ENCODE data around the gene PTPN21.

Gene PTPN21

GRCh38 chr14:88476214-88476774 lies 78.5 kb downstream of the PTPN21 start:
- H3K27ac Mint-ChIP-seq: no peak overlapping the region
- H3K4me1 Mint-ChIP-seq: no peaks in the 10 kb centered on the region
- no peaks in the 10 kb centered on the region for H3K9me3 Mint-ChIP-seq
- H3K4me3 Mint-ChIP-seq: no peak overlapping the region
- H3K27me3 Mint-ChIP-seq: no peaks in the 10 kb centered on the region
- no peaks in the 10 kb centered on the region for H3K36me3 Mint-ChIP-seq

GRCh38 chr14:88473791-88474190 lies 81.0 kb downstream of the PTPN21 start:
- no peak overlapping the region for H3K27ac Mint-ChIP-seq
- peaks cover 2% of the 10 kb centered on the region for H3K36me3 Mint-ChIP-seq
- no peak overlapping the region for H3K4me3 Mint-ChIP-seq
- H3K27me3 Mint-ChIP-seq: no peaks in the 10 kb centered on the region
- no peaks in the 10 kb centered on the region for H3K9me3 Mint-ChIP-seq
- H3K4me1 Mint-ChIP-seq: no peaks in the 10 kb centered on the region

GRCh38 chr14:88470542-88471440 lies 84.0 kb downstream of the PTPN21 start:
- H3K36me3 Mint-ChIP-seq: peaks cover 2% of the 10 kb centered on the region
- no peak overlapping the region for H3K27ac Mint-ChIP-seq
- H3K4me1 Mint-ChIP-seq: no peaks in the 10 kb centered on the region
- no peaks in the 10 kb centered on the region for H3K27me3 Mint-ChIP-seq
- no peak overlapping the region for H3K4me3 Mint-ChIP-seq
- H3K9me3 Mint-ChIP-seq: no peaks in the 10 kb centered on the region

- Mint-ChIP-seq H3K36me3 (peaks cover 2% of the 10 kb centered on the region), H3K27me3 (no peaks in the 10 kb centered on the region), H3K4me1 (no peaks in the 10 kb centered on the region), H3K4me3 (no peak overlapping the region), H3K27ac (no peak overlapping the region), H3K9me3 (no peaks in the 10 kb centered on the region)
Observed at GRCh38 chr14:88468406-88468805, 86.4 kb downstream of the PTPN21 start.

- Mint-ChIP-seq H3K27ac (no peak overlapping the region), H3K4me1 (no peaks in the 10 kb centered on the region), H3K4me3 (no peak overlapping the region), H3K27me3 (no peaks in the 10 kb centered on the region), H3K36me3 (peaks cover 24% of the 10 kb centered on the region), H3K9me3 (peaks cover 11% of the 10 kb centered on the region)
Observed at GRCh38 chr14:88463318-88463717, 91.5 kb downstream of the PTPN21 start.

GRCh38 chr14:88454886-88455285 lies 99.9 kb downstream of the PTPN21 start:
- H3K4me3 Mint-ChIP-seq: no peak overlapping the region
- H3K27me3 Mint-ChIP-seq: no peaks in the 10 kb centered on the region
- peaks cover 12% of the 10 kb centered on the region for H3K9me3 Mint-ChIP-seq
- peaks cover 37% of the 10 kb centered on the region for H3K36me3 Mint-ChIP-seq
- H3K27ac Mint-ChIP-seq: no peak overlapping the region
- H3K4me1 Mint-ChIP-seq: no peaks in the 10 kb centered on the region

- peaks cover 14% of the 10 kb centered on the region for H3K9me3 Mint-ChIP-seq
- H3K27me3 Mint-ChIP-seq: no peaks in the 10 kb centered on the region
- no peaks in the 10 kb centered on the region for H3K4me1 Mint-ChIP-seq
- H3K36me3 Mint-ChIP-seq: peaks cover 35% of the 10 kb centered on the region
- no peak overlapping the region for H3K4me3 Mint-ChIP-seq
- H3K27ac Mint-ChIP-seq: no peak overlapping the region
Observed at GRCh38 chr14:88452231-88452630, 102.6 kb downstream of the PTPN21 start.

GRCh38 chr14:88439088-88439487 lies 115.7 kb downstream of the PTPN21 start:
- Mint-ChIP-seq H3K36me3 (peaks cover 9% of the 10 kb centered on the region), H3K4me3 (no peak overlapping the region), H3K27ac (no peak overlapping the region), H3K9me3 (no peaks in the 10 kb centered on the region), H3K4me1 (no peaks in the 10 kb centered on the region), H3K27me3 (no peaks in the 10 kb centered on the region)

GRCh38 chr14:88437658-88438057 lies 117.1 kb downstream of the PTPN21 start:
- H3K9me3 Mint-ChIP-seq: no peaks in the 10 kb centered on the region
- H3K4me1 Mint-ChIP-seq: no peaks in the 10 kb centered on the region
- H3K27me3 Mint-ChIP-seq: no peaks in the 10 kb centered on the region

GRCh38 chr14:88430976-88431375 lies 123.8 kb downstream of the PTPN21 start:
- Mint-ChIP-seq H3K4me3 (no peak overlapping the region), H3K27ac (no peak overlapping the region), H3K9me3 (no peaks in the 10 kb centered on the region), H3K4me1 (no peaks in the 10 kb centered on the region), H3K27me3 (no peaks in the 10 kb centered on the region), H3K36me3 (peaks cover 6% of the 10 kb centered on the region)

More at GRCh38 chr14:88437658-88438057, 117.1 kb downstream of the PTPN21 start:
- no peak overlapping the region for H3K4me3 Mint-ChIP-seq
- peaks cover 7% of the 10 kb centered on the region for H3K36me3 Mint-ChIP-seq
- H3K27ac Mint-ChIP-seq: no peak overlapping the region

- H3K9me3 Mint-ChIP-seq: no peaks in the 10 kb centered on the region
- no peaks in the 10 kb centered on the region for H3K4me1 Mint-ChIP-seq
Observed at GRCh38 chr14:88426271-88426670, 128.5 kb downstream of the PTPN21 start.

GRCh38 chr14:88424573-88424972 lies 130.2 kb downstream of the PTPN21 start:
- H3K36me3 Mint-ChIP-seq: peaks cover 7% of the 10 kb centered on the region
- H3K4me1 Mint-ChIP-seq: no peaks in the 10 kb centered on the region
- H3K27me3 Mint-ChIP-seq: no peaks in the 10 kb centered on the region
- H3K27ac Mint-ChIP-seq: no peak overlapping the region
- H3K4me3 Mint-ChIP-seq: no peak overlapping the region
- H3K9me3 Mint-ChIP-seq: no peaks in the 10 kb centered on the region

More at GRCh38 chr14:88426271-88426670, 128.5 kb downstream of the PTPN21 start:
- no peak overlapping the region for H3K27ac Mint-ChIP-seq
- no peaks in the 10 kb centered on the region for H3K27me3 Mint-ChIP-seq
- H3K36me3 Mint-ChIP-seq: peaks cover 4% of the 10 kb centered on the region
- no peak overlapping the region for H3K4me3 Mint-ChIP-seq

GRCh38 chr14:88422919-88423650 lies 131.7 kb downstream of the PTPN21 start:
- H3K4me3 Mint-ChIP-seq: no peak overlapping the region
- H3K9me3 Mint-ChIP-seq: peaks cover 1% of the 10 kb centered on the region
- no peaks in the 10 kb centered on the region for H3K4me1 Mint-ChIP-seq
- no peak overlapping the region for H3K27ac Mint-ChIP-seq
- H3K36me3 Mint-ChIP-seq: peaks cover 8% of the 10 kb centered on the region
- no peaks in the 10 kb centered on the region for H3K27me3 Mint-ChIP-seq

- Mint-ChIP-seq H3K36me3 (peaks cover 17% of the 10 kb centered on the region), H3K27ac (no peak overlapping the region), H3K4me1 (no peaks in the 10 kb centered on the region), H3K27me3 (no peaks in the 10 kb centered on the region), H3K9me3 (peaks cover 9% of the 10 kb centered on the region), H3K4me3 (no peak overlapping the region)
Observed at GRCh38 chr14:88422047-88422446, 132.8 kb downstream of the PTPN21 start.

GRCh38 chr14:88421286-88421685 lies 133.5 kb downstream of the PTPN21 start:
- Mint-ChIP-seq H3K4me1 (no peaks in the 10 kb centered on the region), H3K27me3 (no peaks in the 10 kb centered on the region), H3K9me3 (peaks cover 9% of the 10 kb centered on the region), H3K27ac (no peak overlapping the region), H3K4me3 (no peak overlapping the region), H3K36me3 (peaks cover 16% of the 10 kb centered on the region)

GRCh38 chr14:88420187-88420586 lies 134.6 kb downstream of the PTPN21 start:
- no peak overlapping the region for H3K27ac Mint-ChIP-seq
- peaks cover 23% of the 10 kb centered on the region for H3K36me3 Mint-ChIP-seq
- H3K4me1 Mint-ChIP-seq: no peaks in the 10 kb centered on the region
- H3K27me3 Mint-ChIP-seq: no peaks in the 10 kb centered on the region
- peaks cover 17% of the 10 kb centered on the region for H3K9me3 Mint-ChIP-seq
- no peak overlapping the region for H3K4me3 Mint-ChIP-seq
